ENCODE measurements around the gene ZNF654. TPM values are rescaled to one million over a fixed set of nuclear protein-coding genes. Genes with fewer than 3 reads are reported as not detected.

ZNF654 gene
- total RNA-seq, 6 experiments from 2014 or later, result 5.4 to 11.7 (median 6.7) TPM

GRCh38 chr3:88101142-88101541 is 42.1 kb downstream of the ZNF654 start:
- TF ChIP-seq POLR2A (IDR thresholded peaks at IDR 0.05), result no peak
- TF ChIP-seq CTCF (IDR thresholded peaks at IDR 0.05), result no peak
- no peaks in the 10 kb centered on the region for H3K36me3 ChIP-seq
- H3K4me3 ChIP-seq, result no peak overlapping the region
- ATAC-seq (no peak), DNase-seq (no peak)
- 94% methylated on average over 1 of the region's 1 CpG for WGBS (ENCODE audit: insufficient coverage, low coverage, low lambda C conversion rate, missing lambda C conversion rate)
- no peaks in the 10 kb centered on the region for H3K4me1 ChIP-seq
- no peaks in the 10 kb centered on the region for H3K27me3 ChIP-seq
- intact Hi-C loops (cut with DNase I), result no loop called here
- no peak overlapping the region for H3K27ac ChIP-seq
- H3K9me3 ChIP-seq, result no peaks in the 10 kb centered on the region

DNA sequence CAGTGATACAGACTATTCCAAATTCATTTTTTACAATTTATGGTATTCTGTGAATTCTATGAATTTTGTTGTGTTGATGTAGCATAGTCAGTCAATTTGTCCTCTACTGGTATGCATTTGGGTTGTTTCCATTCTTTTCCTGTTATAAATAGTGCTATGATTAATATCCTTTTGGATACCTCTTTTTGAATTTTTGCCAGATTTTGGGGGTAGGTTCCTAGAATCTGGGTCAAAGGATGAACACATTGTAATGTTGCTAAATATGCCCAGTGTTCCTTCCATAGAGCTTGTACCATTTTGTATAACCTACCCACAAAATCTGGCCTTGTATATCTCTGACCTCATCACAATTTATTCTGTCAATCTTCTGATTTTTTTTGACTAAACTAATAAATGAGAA is 46.3 kb downstream of the ZNF654 start:
- Histone ChIP-seq H3K27ac (no peak overlapping the region), H3K27me3 (no peaks in the 10 kb centered on the region), H3K4me3 (no peak overlapping the region), H3K36me3 (no peaks in the 10 kb centered on the region), H3K4me1 (no peaks in the 10 kb centered on the region), H3K9me3 (no peaks in the 10 kb centered on the region)
- no peak for DNase-seq
- ATAC-seq, result no peak
- TF ChIP-seq CTCF (IDR thresholded peaks at IDR 0.05) (no peak), POLR2A (IDR thresholded peaks at IDR 0.05) (no peak)
- intact Hi-C loops (cut with DNase I), result no loop called here

- whole genome bisulfite sequencing (ENCODE audit: insufficient coverage, low coverage, low lambda C conversion rate, missing lambda C conversion rate), result 93% methylated on average over 1 of the region's 1 CpG
- intact Hi-C loops (cut with DNase I), result no loop called here
- no peak overlapping the region for H3K4me3 ChIP-seq
- no peak for TF ChIP-seq POLR2A (IDR thresholded peaks at IDR 0.05)
- TF ChIP-seq CTCF (IDR thresholded peaks at IDR 0.05), result no peak
- peaks cover 0 to 4% (median 0%) of the 10 kb centered on the region in 4 donors for H3K36me3 ChIP-seq
- DNase-seq (no peak), ATAC-seq (no peak)
- H3K27me3 ChIP-seq, result no peaks in the 10 kb centered on the region
- H3K4me1 ChIP-seq, result no peaks in the 10 kb centered on the region
- no peak overlapping the region for H3K27ac ChIP-seq
- H3K9me3 ChIP-seq, result no peaks in the 10 kb centered on the region
These were observed 53.2 kb downstream of the ZNF654 start for GRCh38 chr3:88112289-88112688.

GRCh38 chr3:88113311-88114162 is 54.5 kb downstream of the ZNF654 start:
- 38% methylated on average over 5 of the region's 5 CpGs for WGBS (ENCODE audit: insufficient coverage, low coverage, low lambda C conversion rate, missing lambda C conversion rate)
- ATAC-seq (peak; percentile 92 to 94 (median 93)), DNase-seq (peak in 1 of 3 donors; percentile 49)
- intact Hi-C loops (cut with DNase I), result no loop called here
- peak; percentile 67 to 76 (median 68) for TF ChIP-seq CTCF (IDR thresholded peaks at IDR 0.05)
- no peak for TF ChIP-seq POLR2A (IDR thresholded peaks at IDR 0.05)
- Histone ChIP-seq H3K4me3 (no peak overlapping the region), H3K27ac (no peak overlapping the region), H3K36me3 (peaks cover 0 to 4% (median 0%) of the 10 kb centered on the region in 4 donors), H3K4me1 (no peaks in the 10 kb centered on the region), H3K9me3 (no peaks in the 10 kb centered on the region), H3K27me3 (no peaks in the 10 kb centered on the region)

Data from right lobe of liver (tissue), 6 donors.